Measurements from ENCODE around the gene PRR5L. TPM values are rescaled to one million over a fixed set of nuclear protein-coding genes. Genes with fewer than 3 reads are reported as not detected.

PRR5L gene
- polyA plus RNA-seq, 4 donors, result 5.6 to 62.2 (median 10.4) TPM

GRCh38 chr11:36258730-36259360, 37.2 kb upstream of the PRR5L start:
- H3K9me3 ChIP-seq (ENCODE audit: control insufficient read depth in 2 of 2, insufficient read depth in 1 of 2, low read depth in 1 of 2, low read length in 1 of 2), result peaks cover 0 to 6% of the 10 kb centered on the region in 2 donors
- H3K4me1 ChIP-seq (ENCODE audit: control insufficient read depth in 3 of 3, insufficient read depth in 2 of 3, low read depth in 1 of 3, low read length in 2 of 3), result peaks cover 0 to 5% (median 0%) of the 10 kb centered on the region in 3 donors
- no peaks in the 10 kb centered on the region for H3K36me3 ChIP-seq (ENCODE audit: control insufficient read depth in 3 of 3, insufficient read depth in 2 of 3, low read depth in 1 of 3, low read length in 3 of 3)
- FAIRE-seq (no peak), DNase-seq (peak; percentile 39 to 73)
- H3K27ac ChIP-seq (ENCODE audit: low read depth in 1 of 3, low read length in 2 of 3), result no peak overlapping the region
- WGBS, 3 donors, result 31 to 40% (median 36%) methylated on average over 12 of the region's 12 CpGs
- peaks cover 0 to 9% (median 0%) of the 10 kb centered on the region in 3 donors for H3K27me3 ChIP-seq (ENCODE audit: control insufficient read depth in 3 of 3, insufficient read depth in 3 of 3, low read length in 3 of 3)
- H3K4me3 ChIP-seq (ENCODE audit: low read depth in 1 of 3, low read length in 3 of 3), result no peak overlapping the region

- no peak for FAIRE-seq
- Histone ChIP-seq H3K4me1 (ENCODE audit: control insufficient read depth in 3 of 3, insufficient read depth in 2 of 3, low read depth in 1 of 3, low read length in 2 of 3) (peaks cover 0 to 5% (median 0%) of the 10 kb centered on the region in 3 donors), H3K27ac (ENCODE audit: low read depth in 1 of 3, low read length in 2 of 3) (no peak overlapping the region), H3K36me3 (ENCODE audit: control insufficient read depth in 3 of 3, insufficient read depth in 2 of 3, low read depth in 1 of 3, low read length in 3 of 3) (no peaks in the 10 kb centered on the region), H3K9me3 (ENCODE audit: control insufficient read depth in 2 of 2, insufficient read depth in 1 of 2, low read depth in 1 of 2, low read length in 1 of 2) (peaks cover 0 to 5% of the 10 kb centered on the region in 2 donors), H3K27me3 (ENCODE audit: control insufficient read depth in 3 of 3, insufficient read depth in 3 of 3, low read length in 3 of 3) (peaks cover 0 to 9% (median 0%) of the 10 kb centered on the region in 3 donors), H3K4me3 (ENCODE audit: low read depth in 1 of 3, low read length in 3 of 3) (no peak overlapping the region)
- DNase-seq, result no peak
- WGBS, 3 donors, result 73 to 86% (median 83%) methylated on average over 4 of the region's 4 CpGs
Observed at GRCh38 chr11:36261094-36261493, 35.0 kb upstream of the PRR5L start.

- FAIRE-seq (no peak), DNase-seq (no peak)
- Histone ChIP-seq H3K27me3 (ENCODE audit: control insufficient read depth in 3 of 3, insufficient read depth in 3 of 3, low read length in 3 of 3) (no peaks in the 10 kb centered on the region), H3K9me3 (ENCODE audit: control insufficient read depth in 2 of 2, insufficient read depth in 1 of 2, low read depth in 1 of 2, low read length in 1 of 2) (no peaks in the 10 kb centered on the region), H3K36me3 (ENCODE audit: control insufficient read depth in 3 of 3, insufficient read depth in 2 of 3, low read depth in 1 of 3, low read length in 3 of 3) (peaks cover 0 to 2% (median 0%) of the 10 kb centered on the region in 3 donors), H3K4me3 (ENCODE audit: low read depth in 1 of 3, low read length in 3 of 3) (no peak overlapping the region), H3K27ac (ENCODE audit: low read depth in 1 of 3, low read length in 2 of 3) (no peak overlapping the region), H3K4me1 (ENCODE audit: control insufficient read depth in 3 of 3, insufficient read depth in 2 of 3, low read depth in 1 of 3, low read length in 2 of 3) (no peaks in the 10 kb centered on the region)
- 59 to 70% (median 67%) methylated on average over 9 of the region's 9 CpGs for WGBS, 3 donors
Observed at GRCh38 chr11:36264011-36264972, 31.8 kb upstream of the PRR5L start.

GRCh38 chr11:36264973-36265344, 31.1 kb upstream of the PRR5L start:
- no peaks in the 10 kb centered on the region for H3K9me3 ChIP-seq (ENCODE audit: control insufficient read depth in 2 of 2, insufficient read depth in 1 of 2, low read depth in 1 of 2, low read length in 1 of 2)
- no peak for DNase-seq
- H3K27me3 ChIP-seq (ENCODE audit: control insufficient read depth in 3 of 3, insufficient read depth in 3 of 3, low read length in 3 of 3), result no peaks in the 10 kb centered on the region
- H3K27ac ChIP-seq (ENCODE audit: low read depth in 1 of 3, low read length in 2 of 3), result no peak overlapping the region
- H3K4me1 ChIP-seq (ENCODE audit: control insufficient read depth in 3 of 3, insufficient read depth in 2 of 3, low read depth in 1 of 3, low read length in 2 of 3), result no peaks in the 10 kb centered on the region
- no peak overlapping the region for H3K4me3 ChIP-seq (ENCODE audit: low read depth in 1 of 3, low read length in 3 of 3)
- H3K36me3 ChIP-seq (ENCODE audit: control insufficient read depth in 3 of 3, insufficient read depth in 2 of 3, low read depth in 1 of 3, low read length in 3 of 3), result peaks cover 0 to 2% (median 0%) of the 10 kb centered on the region in 3 donors
- 73 to 86% (median 81%) methylated on average over 5 of the region's 5 CpGs for WGBS, 3 donors
- no peak for FAIRE-seq

GRCh38 chr11:36265793-36266628, 30.1 kb upstream of the PRR5L start:
- H3K4me3 ChIP-seq (ENCODE audit: low read depth in 1 of 3, low read length in 3 of 3), result no peak overlapping the region
- H3K9me3 ChIP-seq (ENCODE audit: control insufficient read depth in 2 of 2, insufficient read depth in 1 of 2, low read depth in 1 of 2, low read length in 1 of 2), result no peaks in the 10 kb centered on the region
- H3K36me3 ChIP-seq (ENCODE audit: control insufficient read depth in 3 of 3, insufficient read depth in 2 of 3, low read depth in 1 of 3, low read length in 3 of 3), result peaks cover 0 to 12% (median 2%) of the 10 kb centered on the region in 3 donors
- DNase-seq (peak; percentile 51 to 60), FAIRE-seq (no peak)
- no peak overlapping the region for H3K27ac ChIP-seq (ENCODE audit: low read depth in 1 of 3, low read length in 2 of 3)
- H3K27me3 ChIP-seq (ENCODE audit: control insufficient read depth in 3 of 3, insufficient read depth in 3 of 3, low read length in 3 of 3), result no peaks in the 10 kb centered on the region
- no peaks in the 10 kb centered on the region for H3K4me1 ChIP-seq (ENCODE audit: control insufficient read depth in 3 of 3, insufficient read depth in 2 of 3, low read depth in 1 of 3, low read length in 2 of 3)
- WGBS, 3 donors, result 29 to 34% (median 30%) methylated on average over 11 to 13 of the region's 13 CpGs

GRCh38 chr11:36266767-36267166, 29.3 kb upstream of the PRR5L start:
- H3K36me3 ChIP-seq (ENCODE audit: control insufficient read depth in 3 of 3, insufficient read depth in 2 of 3, low read depth in 1 of 3, low read length in 3 of 3), result peaks cover 0 to 20% (median 2%) of the 10 kb centered on the region in 3 donors
- FAIRE-seq (no peak), DNase-seq (no peak)
- no peaks in the 10 kb centered on the region for H3K4me1 ChIP-seq (ENCODE audit: control insufficient read depth in 3 of 3, insufficient read depth in 2 of 3, low read depth in 1 of 3, low read length in 2 of 3)
- H3K4me3 ChIP-seq (ENCODE audit: low read depth in 1 of 3, low read length in 3 of 3), result no peak overlapping the region
- H3K27ac ChIP-seq (ENCODE audit: low read depth in 1 of 3, low read length in 2 of 3), result no peak overlapping the region
- 60 to 67% (median 66%) methylated on average over 5 of the region's 5 CpGs for WGBS, 3 donors
- H3K27me3 ChIP-seq (ENCODE audit: control insufficient read depth in 3 of 3, insufficient read depth in 3 of 3, low read length in 3 of 3), result no peaks in the 10 kb centered on the region
- no peaks in the 10 kb centered on the region for H3K9me3 ChIP-seq (ENCODE audit: control insufficient read depth in 2 of 2, insufficient read depth in 1 of 2, low read depth in 1 of 2, low read length in 1 of 2)

- Histone ChIP-seq H3K4me1 (ENCODE audit: control insufficient read depth in 3 of 3, insufficient read depth in 2 of 3, low read depth in 1 of 3, low read length in 2 of 3) (no peaks in the 10 kb centered on the region), H3K4me3 (ENCODE audit: low read depth in 1 of 3, low read length in 3 of 3) (no peak overlapping the region), H3K27ac (ENCODE audit: low read depth in 1 of 3, low read length in 2 of 3) (no peak overlapping the region), H3K27me3 (ENCODE audit: control insufficient read depth in 3 of 3, insufficient read depth in 3 of 3, low read length in 3 of 3) (no peaks in the 10 kb centered on the region), H3K9me3 (ENCODE audit: control insufficient read depth in 2 of 2, insufficient read depth in 1 of 2, low read depth in 1 of 2, low read length in 1 of 2) (peaks cover 0 to 4% of the 10 kb centered on the region in 2 donors), H3K36me3 (ENCODE audit: control insufficient read depth in 3 of 3, insufficient read depth in 2 of 3, low read depth in 1 of 3, low read length in 3 of 3) (peaks cover 0 to 33% (median 6%) of the 10 kb centered on the region in 3 donors)
- 63 to 72% (median 70%) methylated on average over 8 of the region's 8 CpGs for WGBS, 3 donors
- FAIRE-seq (no peak), DNase-seq (no peak)
Observed at GRCh38 chr11:36268337-36268985, 27.6 kb upstream of the PRR5L start.
